HG03039 (cell line): Measurements from ENCODE around the gene DNM2.
"Not testable (repeated sequence)": the region's sequence is repeated elsewhere in the genome, so short reads cannot be mapped to it uniquely, and the experiment has no call there.

Source experiments
- ATAC-seq: cut with Tn5 transposase; IDR thresholded peaks from one replicate; pipeline ENCODE4 v1.9.1; 2021; ENCODE audit warnings: mild to moderate bottlenecking, moderate library complexity; ENCODE audit not compliant: unreplicated experiment

Gene DNM2

GRCh38 chr19:10724573-10725071 is 6.7 kb downstream of the DNM2 start:
- ATAC-seq = no peak

DNA sequence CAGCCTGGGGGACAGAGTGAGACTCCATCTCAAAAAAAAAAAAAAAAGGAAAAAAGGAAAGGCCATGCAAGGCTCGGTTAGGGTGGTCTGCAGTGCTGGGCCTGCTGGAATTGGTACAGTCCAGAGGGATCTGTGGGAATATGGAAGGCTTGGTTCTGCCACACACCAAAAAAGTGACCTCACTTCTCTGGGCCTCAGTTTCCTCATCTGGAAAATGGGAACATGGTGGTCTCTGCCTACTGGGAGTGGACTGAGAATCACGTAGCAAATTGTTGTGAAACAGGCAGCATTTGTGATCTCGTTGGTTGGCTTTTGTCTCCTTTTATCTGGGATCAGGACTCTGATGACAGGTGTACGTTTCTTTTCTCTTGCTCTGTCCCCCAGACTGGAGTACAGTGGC is 7.5 kb downstream of the DNM2 start:
- no peak for ATAC-seq

- ATAC-seq = no peak
Measured at GRCh38 chr19:10726268-10726667, 8.4 kb downstream of the DNM2 start.

DNA sequence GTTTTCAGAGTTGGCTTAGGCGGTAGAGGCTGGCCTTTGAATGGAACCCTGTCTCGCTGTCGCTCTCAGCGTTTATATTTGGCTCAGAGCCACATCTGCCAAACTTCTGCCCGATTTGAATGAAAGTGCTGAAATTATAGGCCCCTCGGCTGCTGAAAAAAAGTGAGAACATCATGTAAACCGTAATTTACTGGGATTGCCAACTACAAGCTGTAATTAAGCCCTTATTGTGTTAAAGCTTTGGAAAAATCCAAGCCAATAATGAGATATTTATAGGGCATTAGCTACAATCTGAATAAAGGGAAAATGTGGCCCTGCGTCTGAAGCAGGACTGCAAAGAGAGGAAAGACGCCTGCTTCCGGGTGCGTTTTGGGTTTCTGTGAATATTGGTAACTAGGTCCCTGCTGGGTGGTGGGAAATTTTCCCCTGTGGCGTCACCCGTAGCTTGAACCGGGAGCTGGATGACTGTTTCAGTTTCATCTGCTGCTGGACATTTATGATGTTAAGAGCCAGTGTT is 9.9 kb downstream of the DNM2 start:
- ATAC-seq = no peak

DNA sequence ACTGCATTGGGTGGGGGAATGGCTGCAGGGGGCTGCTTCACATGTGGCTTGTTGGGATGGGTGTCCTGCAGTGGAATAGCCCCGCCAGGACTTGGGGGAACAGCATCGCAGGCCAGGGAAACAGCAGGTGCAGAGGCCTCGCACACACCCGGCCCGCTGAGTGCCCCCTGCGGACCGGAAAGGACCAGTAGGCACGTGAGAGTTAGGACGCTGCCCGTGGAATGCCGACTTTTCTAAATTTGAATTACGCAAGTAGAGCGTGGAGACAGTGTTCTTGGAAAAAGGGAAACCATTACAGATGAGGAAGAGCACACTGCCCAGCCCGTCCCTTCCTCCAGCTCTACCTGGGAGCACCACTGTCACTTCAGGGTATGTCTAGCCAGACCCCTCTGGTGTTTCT is 11.5 kb downstream of the DNM2 start:
- no peak for ATAC-seq

DNA sequence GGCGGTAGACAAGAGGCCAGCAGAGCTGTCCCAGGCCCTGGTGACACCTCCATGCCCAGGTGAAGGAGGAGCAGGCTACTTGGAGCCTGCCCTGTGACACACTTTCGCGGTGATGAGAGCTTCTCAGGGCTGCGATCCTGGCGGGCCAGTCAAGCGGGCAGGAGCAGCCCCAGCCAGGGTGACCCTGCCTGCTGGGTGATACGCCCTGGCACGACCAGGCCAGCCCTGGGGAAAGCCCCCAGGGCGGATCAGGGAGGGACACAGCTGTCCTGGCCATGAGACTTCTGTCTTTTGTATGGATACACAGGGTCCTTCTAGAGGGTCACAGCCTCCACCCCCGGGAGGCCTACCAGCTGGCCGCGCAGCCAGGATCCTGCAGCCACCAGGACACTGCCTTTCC is 13.1 kb downstream of the DNM2 start:
- ATAC-seq = no peak

GRCh38 chr19:10735741-10736140 is 17.9 kb downstream of the DNM2 start:
- ATAC-seq = no peak

DNA sequence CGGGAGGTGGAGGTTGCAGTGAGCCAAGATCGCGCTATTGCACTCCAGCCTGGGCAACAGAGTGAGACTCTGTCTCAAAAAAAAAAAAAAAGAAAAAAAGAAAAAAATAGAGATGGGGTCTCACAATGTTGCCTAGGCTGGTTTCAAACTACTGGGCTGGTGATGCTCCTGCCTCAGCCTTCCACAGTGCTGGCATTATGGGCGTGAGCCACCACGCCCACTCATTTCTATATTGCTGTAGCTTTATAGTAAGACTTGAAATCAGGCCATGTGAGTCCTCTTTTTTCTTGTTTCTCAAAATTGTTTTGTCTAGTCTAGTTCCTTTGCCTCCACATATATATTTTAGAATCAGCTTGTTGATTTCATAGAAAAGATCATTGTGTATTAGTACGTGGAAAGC is 18.3 kb downstream of the DNM2 start:
- ATAC-seq = no peak

GRCh38 chr19:10736916-10737551 is 19.2 kb downstream of the DNM2 start:
- no peak for ATAC-seq

DNA sequence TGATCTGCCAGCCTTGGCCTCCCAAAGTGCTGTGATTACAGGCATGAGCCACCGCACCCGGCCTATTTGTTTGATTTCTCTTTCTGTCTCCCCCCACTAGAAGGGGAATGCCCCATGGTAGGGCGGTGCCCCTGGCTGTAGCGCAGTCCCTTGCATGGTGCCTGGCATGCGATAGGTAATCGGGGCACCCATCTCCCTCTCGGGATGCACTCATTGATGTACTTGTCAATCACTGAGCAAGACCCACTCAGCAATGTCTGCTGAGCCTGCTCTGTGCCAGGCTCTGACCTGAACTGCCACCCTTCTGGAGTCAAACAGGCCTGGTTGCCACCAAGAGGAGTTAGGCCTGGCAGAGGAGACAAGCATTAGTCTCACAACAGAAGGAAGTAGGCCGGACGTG is 19.8 kb downstream of the DNM2 start:
- ATAC-seq = no peak

DNA sequence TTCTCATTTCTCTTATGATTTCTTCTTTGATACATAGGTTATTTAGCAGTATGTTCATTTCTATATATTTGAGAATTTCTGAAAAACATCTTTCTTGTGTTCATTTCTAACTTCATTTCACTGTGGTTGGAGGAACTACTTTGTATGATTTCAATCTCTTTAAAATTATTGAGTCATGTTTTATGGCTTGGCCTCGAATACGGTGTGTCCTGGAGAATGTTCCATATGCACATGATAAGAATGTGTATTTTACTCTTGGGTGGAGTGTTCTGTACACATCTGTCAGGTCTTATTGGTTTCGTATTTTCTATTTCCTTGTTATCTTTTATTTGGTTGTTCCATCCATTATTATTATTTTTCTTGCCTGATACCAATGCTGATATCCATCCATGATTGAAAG is 22.9 kb downstream of the DNM2 start:
- no peak for ATAC-seq

DNA sequence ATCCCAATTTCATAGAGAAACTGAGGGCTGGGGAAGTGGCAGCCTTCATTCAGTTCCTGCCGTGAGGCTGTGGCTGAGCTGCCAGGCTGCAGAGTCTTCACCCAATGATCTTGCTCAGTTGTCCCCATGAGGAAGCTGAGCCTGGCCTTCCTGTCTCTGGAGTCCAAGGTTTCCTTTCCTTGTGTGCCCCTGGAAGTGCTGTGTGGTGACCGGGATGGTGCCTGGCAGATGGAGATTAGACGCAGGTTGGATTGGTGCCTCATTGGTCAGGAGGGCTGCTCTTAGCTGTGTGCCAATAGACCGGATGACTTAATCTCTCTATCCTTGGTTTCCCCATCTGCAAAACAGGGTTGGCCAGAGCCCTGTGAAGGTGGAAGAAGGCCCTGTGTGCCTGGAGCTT is 24.6 kb downstream of the DNM2 start:
- no peak for ATAC-seq

DNA sequence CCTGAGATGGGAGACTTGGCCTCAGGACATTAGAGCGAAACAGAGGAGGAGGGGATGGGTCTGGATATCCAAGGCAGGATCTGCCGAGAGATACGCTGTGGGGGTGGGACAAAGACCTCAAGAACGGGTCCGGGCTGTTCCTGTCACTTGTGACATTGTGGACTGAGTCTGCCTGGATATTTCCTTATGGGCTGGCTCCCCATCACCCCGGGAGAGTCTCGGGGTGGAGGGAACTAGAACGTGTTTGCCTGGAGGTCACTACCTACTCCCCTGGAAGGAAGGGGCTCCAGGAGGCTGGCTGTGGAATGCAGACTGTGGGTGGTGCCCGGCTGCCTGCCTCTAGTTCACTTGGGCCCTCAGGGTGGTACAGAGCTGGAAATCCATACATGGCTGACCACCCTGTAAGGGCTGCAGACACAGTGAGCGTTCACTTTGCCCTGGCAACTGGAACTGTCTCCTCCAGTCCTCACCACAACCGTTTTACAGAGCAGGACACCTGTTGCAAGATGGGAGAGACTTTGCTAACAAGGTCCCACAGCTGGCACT is 26.4 kb downstream of the DNM2 start:
- no peak for ATAC-seq

DNA sequence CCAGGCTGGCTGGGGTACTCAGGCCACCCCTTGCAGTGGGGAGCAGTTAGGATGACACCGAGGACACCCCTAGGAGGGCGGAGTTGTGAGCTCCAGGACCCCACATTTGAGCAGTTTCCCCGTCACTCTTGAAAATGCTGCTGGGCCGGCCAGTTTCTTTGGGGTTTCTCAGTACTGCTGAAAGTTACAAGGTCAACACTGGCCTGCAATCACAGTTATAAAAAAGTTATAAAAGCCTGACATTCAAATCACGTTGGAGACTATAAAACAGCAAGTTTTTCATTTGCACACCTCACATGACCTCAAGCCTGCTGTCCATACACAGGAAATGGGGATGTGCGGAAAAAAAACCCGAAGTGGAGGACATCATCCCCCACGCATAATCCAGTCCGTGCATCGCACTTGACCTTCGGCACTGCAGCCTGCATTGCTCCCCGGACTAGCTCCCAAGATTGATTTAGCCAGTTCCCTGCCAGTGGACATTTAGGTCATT is 27.0 kb downstream of the DNM2 start:
- ATAC-seq = no peak

GRCh38 chr19:10746437-10746836 is 28.6 kb downstream of the DNM2 start:
- not testable (repeated sequence) for ATAC-seq

DNA sequence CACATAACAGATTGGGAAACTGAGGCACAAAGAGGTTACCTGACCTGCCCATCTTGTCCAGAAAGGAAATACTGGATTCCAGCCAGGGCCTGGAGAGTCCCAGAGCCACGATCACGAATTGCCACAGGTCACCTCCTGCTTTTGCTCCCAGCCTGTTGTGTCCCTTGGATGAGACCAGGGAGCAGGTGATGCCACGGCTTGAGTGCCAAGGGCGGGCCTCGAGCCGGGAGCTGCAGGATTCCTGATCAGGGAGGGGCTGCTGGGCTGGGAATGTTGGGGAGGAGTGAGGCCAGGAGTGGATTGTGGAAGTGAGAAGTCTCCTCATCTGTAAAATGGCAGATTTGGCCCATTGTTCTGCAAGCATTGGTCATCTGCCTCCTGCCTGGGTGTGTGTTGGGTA is 29.4 kb downstream of the DNM2 start:
- no peak for ATAC-seq

- ATAC-seq = no peak
Measured at GRCh38 chr19:10747674-10748073, 29.8 kb downstream of the DNM2 start.

- ATAC-seq = no peak
Measured at GRCh38 chr19:10748195-10748926, 30.5 kb downstream of the DNM2 start.

- ATAC-seq = no peak
Measured at GRCh38 chr19:10748927-10749434, 31.1 kb downstream of the DNM2 start.

- ATAC-seq = no peak
Measured at GRCh38 chr19:10749435-10750384, 31.8 kb downstream of the DNM2 start.
